Head of caudate nucleus (tissue), 42 donors: ENCODE results near the gene CREB3.

Experiments
- DNase-seq, 42 donors: peaks; one replicate each; pipeline versions ENCODE4 v3.0.0 to v3.0.0-alpha.2; 2020 to 2021; ENCODE audit warnings: mixed read lengths in 7 of 42
- intact Hi-C: fragments of 100-400 bp; cut with DNase I; formaldehyde crosslinking; loops from one replicate; pipeline ENCODE4 v1.15.0; 2022

Gene CREB3

GRCh38 chr9:35698231-35698630, 34.2 kb upstream of the CREB3 start:
- intact Hi-C loops = no loop called here
- no peak for DNase-seq

DNA sequence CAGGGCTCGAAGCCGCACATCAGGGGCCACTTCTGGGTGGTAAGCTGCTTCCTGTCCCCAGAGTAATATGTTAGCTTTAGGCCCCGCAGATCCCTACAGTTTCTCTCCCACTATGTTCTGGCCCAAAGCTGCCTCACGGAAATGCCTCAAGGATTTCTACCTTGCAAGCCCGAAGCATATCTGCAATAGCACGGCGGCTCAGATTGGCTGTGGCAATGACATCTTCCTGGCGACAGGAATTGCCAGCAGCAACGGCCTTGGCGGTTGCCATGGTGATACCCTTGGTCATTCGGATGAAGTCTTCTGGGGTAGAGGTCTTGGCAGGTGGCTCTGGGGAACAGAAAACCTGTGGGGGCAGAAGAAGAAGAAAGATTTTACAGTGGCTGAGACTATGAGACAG, 32.4 kb upstream of the CREB3 start:
- intact Hi-C loops = no loop called here
- no peak for DNase-seq

DNA sequence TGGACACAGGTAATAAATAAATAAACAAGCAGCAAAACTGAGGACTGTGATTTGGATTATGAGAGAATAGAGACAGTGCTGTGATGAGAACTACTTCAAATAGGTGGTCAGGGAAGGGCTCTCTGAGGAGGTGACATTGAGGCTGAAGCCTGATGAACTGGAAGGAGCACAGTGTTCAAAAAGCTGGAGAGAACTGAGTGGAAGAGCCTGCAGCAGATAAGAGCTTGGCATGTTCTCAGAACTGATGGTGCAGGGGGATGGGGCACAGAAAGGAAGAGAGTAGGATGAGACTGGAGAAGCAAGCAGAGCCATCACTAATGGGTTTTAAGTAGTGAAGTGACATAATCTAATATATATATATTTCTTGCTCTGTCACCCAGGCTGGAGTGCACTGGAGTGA, 31.5 kb upstream of the CREB3 start:
- intact Hi-C loops = no loop called here
- DNase-seq = no peak

DNA sequence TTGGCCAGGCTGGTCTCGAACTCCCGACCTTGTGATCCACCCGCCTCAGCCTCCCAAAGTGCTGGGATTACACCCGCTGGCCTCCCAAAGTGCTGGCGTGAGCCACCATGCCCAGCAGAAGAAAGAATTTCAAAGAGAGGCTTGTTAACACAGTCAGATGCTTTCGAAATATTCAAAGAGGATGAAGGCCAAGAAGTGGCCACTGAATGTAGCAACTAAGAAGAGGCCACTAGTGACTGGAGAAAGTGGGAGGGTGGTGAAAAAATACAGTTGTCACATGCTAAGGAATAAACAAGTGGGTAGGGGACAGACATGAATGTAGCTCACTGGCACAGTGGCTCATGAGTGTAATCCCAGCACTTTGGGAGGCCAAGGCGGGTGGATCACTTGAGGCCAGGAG, 29.8 kb upstream of the CREB3 start:
- intact Hi-C loops = no loop called here
- no peak for DNase-seq

GRCh38 chr9:35703906-35704672, 28.4 kb upstream of the CREB3 start:
- intact Hi-C loops = no loop called here
- no peak for DNase-seq

DNA sequence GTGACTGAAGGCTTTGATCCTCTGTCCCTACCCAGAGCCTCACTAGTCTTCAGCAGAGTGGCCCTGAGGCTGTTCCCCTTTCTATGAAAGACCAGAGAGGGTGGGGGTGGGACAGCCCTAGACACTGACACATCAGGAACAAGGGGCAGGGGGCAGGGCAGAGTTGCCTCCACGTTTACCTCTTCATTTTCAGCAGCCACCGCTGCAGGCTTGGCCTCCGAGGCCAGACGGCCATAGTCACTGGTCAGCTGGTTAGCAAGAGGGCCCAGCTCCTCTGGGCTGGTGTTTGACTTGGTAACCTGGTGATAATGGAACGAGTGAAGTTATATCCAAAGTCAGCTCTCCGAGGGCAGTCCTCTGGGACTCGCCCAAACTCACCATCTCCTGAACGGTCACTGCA, 27.1 kb upstream of the CREB3 start:
- no peak for DNase-seq
- intact Hi-C loops = no loop called here

DNA sequence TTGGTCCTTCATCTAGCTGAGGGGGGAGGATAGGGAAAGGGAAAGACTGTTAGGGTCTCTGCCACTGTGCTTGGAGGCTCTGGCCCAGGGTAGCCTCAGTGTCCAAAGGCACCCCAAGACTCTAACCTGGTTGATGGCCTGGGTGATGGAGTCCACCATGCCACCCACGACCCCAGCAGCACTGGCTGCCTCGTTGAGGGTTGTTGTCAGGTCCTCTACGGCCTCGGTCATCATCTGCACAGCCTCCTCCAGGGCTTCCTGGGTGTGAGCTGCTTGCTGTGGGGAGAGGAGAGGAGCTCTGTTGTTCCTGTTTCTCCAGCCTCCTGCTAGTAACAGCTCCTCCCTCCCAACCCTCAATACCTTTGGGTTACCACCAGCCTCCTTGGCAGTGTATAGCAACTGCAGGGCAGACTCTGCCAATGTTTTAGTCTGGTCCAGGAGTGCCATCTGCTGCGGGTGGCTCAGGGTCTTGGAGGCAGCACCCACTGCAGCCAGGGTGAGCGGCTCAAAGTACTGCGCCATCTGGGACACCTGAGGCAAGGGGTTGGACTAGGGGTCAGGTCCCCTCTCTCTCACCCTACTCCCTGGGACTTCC, 26.5 kb upstream of the CREB3 start:
- intact Hi-C loops = no loop called here
- no peak for DNase-seq

- DNase-seq = no peak
- intact Hi-C loops = no loop called here
These were observed 25.5 kb upstream of the CREB3 start for GRCh38 chr9:35706951-35707350.

- DNase-seq = no peak
- intact Hi-C loops = no loop called here
These were observed 24.3 kb upstream of the CREB3 start for GRCh38 chr9:35708146-35708545.

GRCh38 chr9:35710818-35711500, 21.5 kb upstream of the CREB3 start:
- intact Hi-C loops = no loop called here
- no peak for DNase-seq

- intact Hi-C loops = no loop called here
- no peak for DNase-seq
These were observed 20.7 kb upstream of the CREB3 start for GRCh38 chr9:35711501-35712428.

- DNase-seq = no peak
These were observed 19.6 kb upstream of the CREB3 start for GRCh38 chr9:35712762-35713400.

DNA sequence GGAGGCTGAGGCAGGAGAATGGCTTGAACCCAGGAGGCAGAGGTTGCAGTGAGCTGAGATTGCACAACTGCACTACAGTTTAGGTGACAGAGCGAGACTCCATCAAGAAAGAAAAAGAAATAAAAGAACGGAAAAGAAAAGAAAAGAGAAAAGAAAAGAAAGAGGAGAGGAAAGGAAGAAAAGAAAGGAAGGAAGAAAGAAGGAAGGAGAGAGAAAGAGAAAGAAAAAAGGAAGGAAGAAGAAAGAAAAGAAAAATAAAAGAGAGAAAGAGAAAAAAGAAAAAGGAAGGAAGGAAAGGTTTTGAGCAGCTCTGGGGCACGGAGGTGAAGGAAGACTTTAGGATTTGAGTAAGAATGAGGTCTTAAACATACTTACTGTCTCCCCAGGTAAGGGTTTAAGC, 18.9 kb upstream of the CREB3 start:
- intact Hi-C loops = no loop called here
- no peak for DNase-seq

More at GRCh38 chr9:35712762-35713400, 19.6 kb upstream of the CREB3 start:
- intact Hi-C loops = no loop called here

- DNase-seq = no peak
- intact Hi-C loops = no loop called here
These were observed 18.3 kb upstream of the CREB3 start for GRCh38 chr9:35714123-35714522.

GRCh38 chr9:35714579-35715252, 17.8 kb upstream of the CREB3 start:
- peak in 34 of 42 donors; percentile 15 to 82 (median 47) for DNase-seq
- intact Hi-C loops = no loop called here

GRCh38 chr9:35716230-35716629, 16.2 kb upstream of the CREB3 start:
- peak in 1 of 42 donors; percentile 26 for DNase-seq
- intact Hi-C loops = no loop called here

DNA sequence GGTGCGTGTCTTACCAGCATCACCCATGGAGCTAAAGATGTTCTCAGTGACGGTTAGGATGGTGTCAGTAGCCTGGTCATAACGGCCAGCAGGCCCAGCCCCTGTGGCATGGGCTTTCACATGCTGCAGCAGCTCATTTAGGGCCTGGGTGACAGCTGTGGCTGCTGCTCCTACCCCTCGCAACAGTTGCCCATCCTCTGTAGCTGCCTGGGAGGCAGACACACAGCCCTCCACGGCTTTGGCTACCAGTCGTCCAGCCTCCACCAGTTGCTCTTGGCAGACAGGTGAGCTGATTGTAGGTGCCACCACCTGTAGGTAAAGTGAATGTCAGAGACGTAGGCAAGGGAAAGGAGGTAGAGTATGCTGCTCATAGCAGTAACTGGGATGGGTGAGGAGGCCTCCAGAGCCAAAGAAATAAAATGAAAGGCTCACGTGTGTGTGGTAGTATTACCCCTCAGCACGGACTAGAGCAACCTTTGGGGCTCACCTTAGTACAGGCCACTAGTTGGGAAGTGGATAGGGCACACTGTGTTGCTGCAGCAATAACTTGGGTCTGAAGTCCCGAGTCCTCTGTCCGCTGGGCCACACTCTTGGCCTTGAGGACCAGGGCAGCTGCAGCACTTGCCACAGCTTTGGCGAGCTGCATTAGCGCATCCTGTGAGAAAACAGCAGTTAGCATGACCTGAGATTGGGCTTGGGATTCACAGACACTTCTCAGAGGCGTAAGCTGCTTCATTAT, 15.2 kb upstream of the CREB3 start:
- intact Hi-C loops = no loop called here
- no peak for DNase-seq
